SH-SY5Y (cell line): Measurements from ENCODE around the gene ATF5.

Experiments
- GATA2 ChIP-seq: IDR thresholded peaks from 2 replicates; pipeline ENCODE4 v1.6.1; 2011; ENCODE audit warnings: mild to moderate bottlenecking, low read depth, low read length
- GATA3 ChIP-seq: IDR thresholded peaks from 2 replicates; pipeline ENCODE4 v1.6.1; 2011; ENCODE audit warnings: low read depth, mild to moderate bottlenecking, low read length, moderate library complexity

GRCh38 chr19:49879243-49879963 is 49.6 kb upstream of the ATF5 start:
- no peak for TF ChIP-seq GATA2
- TF ChIP-seq GATA3: no peak
